KG1 (cell line): Measurements from ENCODE around the gene CCR3.

Source experiments
- DNase-seq: peaks from one replicate; lab custom pipeline; 2025; lab: John Stamatoyannopoulos, UW

Gene CCR3

GRCh38 chr3:46221391-46221790 lies 20.9 kb upstream of the CCR3 start:
- DNase-seq, result peak; percentile 82

GRCh38 chr3:46221938-46222337 lies 20.3 kb upstream of the CCR3 start:
- no peak for DNase-seq

- peak; percentile 56 for DNase-seq
Observed at GRCh38 chr3:46222435-46223161, 19.7 kb upstream of the CCR3 start.

- DNase-seq, result no peak
Observed at GRCh38 chr3:46228260-46229242, 13.7 kb upstream of the CCR3 start.

GRCh38 chr3:46231323-46231722 lies 10.9 kb upstream of the CCR3 start:
- no peak for DNase-seq

- no peak for DNase-seq
Observed at GRCh38 chr3:46233194-46233593, 9.1 kb upstream of the CCR3 start.

- no peak for DNase-seq
Observed at GRCh38 chr3:46235425-46235824, 6.8 kb upstream of the CCR3 start.

- no peak for DNase-seq
Observed at GRCh38 chr3:46236294-46237054, 5.8 kb upstream of the CCR3 start.

GRCh38 chr3:46238386-46238785 lies 3.9 kb upstream of the CCR3 start:
- DNase-seq, result no peak

GRCh38 chr3:46239301-46239938 lies 2.8 kb upstream of the CCR3 start:
- no peak for DNase-seq

- DNase-seq, result no peak
Observed at GRCh38 chr3:46239952-46240351, 2.3 kb upstream of the CCR3 start.

GRCh38 chr3:46243560-46243959 lies 1.3 kb downstream of the CCR3 start:
- no peak for DNase-seq

- DNase-seq, result no peak
Observed at GRCh38 chr3:46245146-46245545, 2.9 kb downstream of the CCR3 start.

- DNase-seq, result no peak
Observed at GRCh38 chr3:46252980-46253379, 10.7 kb downstream of the CCR3 start.

- no peak for DNase-seq
Observed at GRCh38 chr3:46258525-46258924, 16.3 kb downstream of the CCR3 start.

- DNase-seq, result no peak
Observed at GRCh38 chr3:46261926-46262594, 19.8 kb downstream of the CCR3 start.

GRCh38 chr3:46264002-46264401 lies 21.7 kb downstream of the CCR3 start:
- DNase-seq, result no peak

GRCh38 chr3:46266598-46266997 lies 24.3 kb downstream of the CCR3 start:
- no peak for DNase-seq

- no peak for DNase-seq
Observed at GRCh38 chr3:46269556-46269955, 27.3 kb downstream of the CCR3 start.

- no peak for DNase-seq
Observed at GRCh38 chr3:46270474-46270873, 28.2 kb downstream of the CCR3 start.

GRCh38 chr3:46271209-46271745 lies 29.0 kb downstream of the CCR3 start:
- DNase-seq, result no peak
